HepG2 (cell line): ENCODE data around the gene TUBB3. TPM values are rescaled to one million over a fixed set of nuclear protein-coding genes. Genes with fewer than 3 reads are reported as not detected.

ENCODE experiments used
- EP300 ChIP-seq, 3 experiments: sonication (generic) in 1 of 3; formaldehyde crosslinking in 1 of 3; IDR thresholded peaks; 2 replicates each; pipeline versions ENCODE4 v1.5.1 to v1.6.1; 2011 to 2020; ENCODE audit warnings: low read depth in 2 of 3, low read length in 2 of 3, borderline replicate concordance in 1 of 3, improper control_type of control experiment in 1 of 3, mild to moderate bottlenecking in 1 of 3, missing genetic modification reagents in 1 of 3, moderate library complexity in 1 of 3
- NFE2L2 ChIP-seq: fragments of 150-350 bp; IDR thresholded peaks from 2 replicates; pipeline ENCODE4 v1.6.1; 2014; ENCODE audit warnings: low read length
- polyA plus RNA-seq, 8 experiments: library from polyadenylated mRNA; depleted of rRNA in 3 of 8; stranded (reverse) in 7 of 8; unstranded in 1 of 8; fragments of >200 nt; fragmentation: Illumina TruSeq in 4 of 8; extraction: Trizol in 4 of 8; gene quantifications; 2 replicates each; pipeline versions ENCODE4 v1.2.1 to v1.2.3, GENCODE V29; 2011 to 2016; ENCODE audit warnings: low read depth in 4 of 8, missing spikeins in 1 of 8, mixed read lengths in 1 of 8; ENCODE audit not compliant: insufficient read depth in 1 of 8
- total RNA-seq, 5 experiments: library from RNA; depleted of rRNA; stranded (reverse); fragments of >200 nt; fragmentation: Illumina TruSeq; extraction: Trizol; gene quantifications; 2 replicates each; pipeline ENCODE4 v1.2.3, GENCODE V29; 2016; ENCODE audit warnings: low read depth in 1 of 5
- TF ChIP-seq, protein P1 (sequence below): sonication (generic); formaldehyde crosslinking; IDR thresholded peaks from 2 replicates; pipeline ENCODE4 v1.4.0; 2020; ENCODE audit warnings: missing genetic modification reagents, borderline replicate concordance
- TF ChIP-seq, protein P2 (sequence below): IDR thresholded peaks from 2 replicates; pipeline ENCODE4 v1.6.1; 2016; ENCODE audit warnings: missing compliant biosample characterization, missing genetic modification reagents, borderline replicate concordance
- TF ChIP-seq, protein P3 (sequence below): sonication (generic); formaldehyde crosslinking; IDR thresholded peaks from 2 replicates; pipeline ENCODE4 v1.4.0; 2020; ENCODE audit warnings: missing genetic modification reagents
- TF ChIP-seq, protein P4 (sequence below): sonication (generic); formaldehyde crosslinking; IDR thresholded peaks from 2 replicates; pipeline ENCODE4 v1.4.0; 2020; ENCODE audit warnings: missing genetic modification reagents, borderline replicate concordance
- TF ChIP-seq, protein P5 (sequence below): sonication (generic); formaldehyde crosslinking; IDR thresholded peaks from 2 replicates; pipeline ENCODE4 v1.4.0; 2020; ENCODE audit warnings: missing genetic modification reagents
- TF ChIP-seq, protein P6 (sequence below): sonication (generic); formaldehyde crosslinking; IDR thresholded peaks from 2 replicates; pipeline ENCODE4 v1.5.0; 2020; ENCODE audit warnings: missing genetic modification reagents

Gene TUBB3
- total and polyA plus RNA-seq, 2 of the 13 experiments (the other 11 are each of a cell fraction or from before 2014, with no cell fraction given): 110 to 185 TPM

DNA sequence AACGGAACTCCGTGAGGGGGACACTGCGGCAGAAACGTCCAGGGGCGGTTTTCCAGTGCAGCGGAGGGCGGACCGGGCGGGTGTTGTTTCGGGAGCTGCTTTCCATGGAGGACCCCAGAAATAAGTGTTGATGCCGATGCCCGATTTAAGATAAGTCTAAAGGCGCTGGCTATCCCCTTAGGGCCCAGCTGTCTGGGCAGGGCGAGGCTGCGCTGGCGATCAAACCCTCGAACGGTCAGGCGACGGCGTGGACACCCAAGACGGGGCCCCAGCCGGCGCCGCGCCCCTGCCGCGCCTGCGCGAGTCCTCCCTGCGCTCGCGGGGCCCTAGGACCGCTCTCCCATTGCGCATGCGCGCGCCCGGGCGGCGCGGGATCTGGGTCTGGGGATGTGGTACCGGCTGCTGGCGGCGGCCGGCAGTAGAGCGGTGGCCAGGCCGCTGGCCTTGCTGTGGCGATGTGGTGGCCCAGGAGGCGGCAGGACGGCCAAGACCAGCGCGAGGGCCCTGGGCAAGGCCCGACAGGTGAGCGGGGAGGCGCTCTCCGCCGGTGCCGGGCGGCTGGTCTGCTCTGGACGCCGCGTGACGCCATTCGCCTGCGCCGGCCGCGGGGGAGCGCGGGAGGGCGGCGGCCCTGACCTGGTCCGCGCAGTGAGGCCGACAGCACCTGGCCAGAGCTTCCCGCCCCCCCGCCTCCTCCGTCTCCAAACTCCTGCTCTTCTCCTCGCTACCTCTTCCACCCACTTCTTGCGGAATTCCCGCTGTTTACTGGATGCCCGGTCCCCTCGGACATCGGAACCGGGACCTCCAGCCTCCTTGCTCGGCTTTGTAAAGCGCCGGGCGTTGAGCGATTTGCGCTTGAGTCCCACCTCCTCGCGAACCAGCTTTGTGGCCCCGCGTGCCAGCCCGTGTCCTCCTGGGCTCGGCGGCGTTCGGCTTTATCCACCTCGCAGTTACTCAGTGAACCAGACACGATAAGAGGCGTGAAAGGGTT is 49.4 kb downstream of the TUBB3 start (continued):
- TF ChIP-seq, protein P1, sequence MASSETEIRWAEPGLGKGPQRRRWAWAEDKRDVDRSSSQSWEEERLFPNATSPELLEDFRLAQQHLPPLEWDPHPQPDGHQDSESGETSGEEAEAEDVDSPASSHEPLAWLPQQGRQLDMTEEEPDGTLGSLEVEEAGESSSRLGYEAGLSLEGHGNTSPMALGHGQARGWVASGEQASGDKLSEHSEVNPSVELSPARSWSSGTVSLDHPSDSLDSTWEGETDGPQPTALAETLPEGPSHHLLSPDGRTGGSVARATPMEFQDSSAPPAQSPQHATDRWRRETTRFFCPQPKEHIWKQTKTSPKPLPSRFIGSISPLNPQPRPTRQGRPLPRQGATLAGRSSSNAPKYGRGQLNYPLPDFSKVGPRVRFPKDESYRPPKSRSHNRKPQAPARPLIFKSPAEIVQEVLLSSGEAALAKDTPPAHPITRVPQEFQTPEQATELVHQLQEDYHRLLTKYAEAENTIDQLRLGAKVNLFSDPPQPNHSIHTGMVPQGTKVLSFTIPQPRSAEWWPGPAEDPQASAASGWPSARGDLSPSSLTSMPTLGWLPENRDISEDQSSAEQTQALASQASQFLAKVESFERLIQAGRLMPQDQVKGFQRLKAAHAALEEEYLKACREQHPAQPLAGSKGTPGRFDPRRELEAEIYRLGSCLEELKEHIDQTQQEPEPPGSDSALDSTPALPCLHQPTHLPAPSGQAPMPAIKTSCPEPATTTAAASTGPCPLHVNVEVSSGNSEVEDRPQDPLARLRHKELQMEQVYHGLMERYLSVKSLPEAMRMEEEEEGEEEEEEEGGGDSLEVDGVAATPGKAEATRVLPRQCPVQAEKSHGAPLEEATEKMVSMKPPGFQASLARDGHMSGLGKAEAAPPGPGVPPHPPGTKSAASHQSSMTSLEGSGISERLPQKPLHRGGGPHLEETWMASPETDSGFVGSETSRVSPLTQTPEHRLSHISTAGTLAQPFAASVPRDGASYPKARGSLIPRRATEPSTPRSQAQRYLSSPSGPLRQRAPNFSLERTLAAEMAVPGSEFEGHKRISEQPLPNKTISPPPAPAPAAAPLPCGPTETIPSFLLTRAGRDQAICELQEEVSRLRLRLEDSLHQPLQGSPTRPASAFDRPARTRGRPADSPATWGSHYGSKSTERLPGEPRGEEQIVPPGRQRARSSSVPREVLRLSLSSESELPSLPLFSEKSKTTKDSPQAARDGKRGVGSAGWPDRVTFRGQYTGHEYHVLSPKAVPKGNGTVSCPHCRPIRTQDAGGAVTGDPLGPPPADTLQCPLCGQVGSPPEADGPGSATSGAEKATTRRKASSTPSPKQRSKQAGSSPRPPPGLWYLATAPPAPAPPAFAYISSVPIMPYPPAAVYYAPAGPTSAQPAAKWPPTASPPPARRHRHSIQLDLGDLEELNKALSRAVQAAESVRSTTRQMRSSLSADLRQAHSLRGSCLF (CRISPR knock-in tag): no peak
- TF ChIP-seq, protein P2, sequence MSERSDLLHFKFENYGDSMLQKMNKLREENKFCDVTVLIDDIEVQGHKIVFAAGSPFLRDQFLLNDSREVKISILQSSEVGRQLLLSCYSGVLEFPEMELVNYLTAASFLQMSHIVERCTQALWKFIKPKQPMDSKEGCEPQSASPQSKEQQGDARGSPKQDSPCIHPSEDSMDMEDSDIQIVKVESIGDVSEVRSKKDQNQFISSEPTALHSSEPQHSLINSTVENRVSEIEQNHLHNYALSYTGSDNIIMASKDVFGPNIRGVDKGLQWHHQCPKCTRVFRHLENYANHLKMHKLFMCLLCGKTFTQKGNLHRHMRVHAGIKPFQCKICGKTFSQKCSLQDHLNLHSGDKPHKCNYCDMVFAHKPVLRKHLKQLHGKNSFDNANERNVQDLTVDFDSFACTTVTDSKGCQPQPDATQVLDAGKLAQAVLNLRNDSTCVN (CRISPR knock-in tag): peak; percentile 9; the same call in 1 of the 2 replicates
- TF ChIP-seq, protein P3, sequence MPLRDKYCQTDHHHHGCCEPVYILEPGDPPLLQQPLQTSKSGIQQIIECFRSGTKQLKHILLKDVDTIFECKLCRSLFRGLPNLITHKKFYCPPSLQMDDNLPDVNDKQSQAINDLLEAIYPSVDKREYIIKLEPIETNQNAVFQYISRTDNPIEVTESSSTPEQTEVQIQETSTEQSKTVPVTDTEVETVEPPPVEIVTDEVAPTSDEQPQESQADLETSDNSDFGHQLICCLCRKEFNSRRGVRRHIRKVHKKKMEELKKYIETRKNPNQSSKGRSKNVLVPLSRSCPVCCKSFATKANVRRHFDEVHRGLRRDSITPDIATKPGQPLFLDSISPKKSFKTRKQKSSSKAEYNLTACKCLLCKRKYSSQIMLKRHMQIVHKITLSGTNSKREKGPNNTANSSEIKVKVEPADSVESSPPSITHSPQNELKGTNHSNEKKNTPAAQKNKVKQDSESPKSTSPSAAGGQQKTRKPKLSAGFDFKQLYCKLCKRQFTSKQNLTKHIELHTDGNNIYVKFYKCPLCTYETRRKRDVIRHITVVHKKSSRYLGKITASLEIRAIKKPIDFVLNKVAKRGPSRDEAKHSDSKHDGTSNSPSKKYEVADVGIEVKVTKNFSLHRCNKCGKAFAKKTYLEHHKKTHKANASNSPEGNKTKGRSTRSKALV (CRISPR knock-in tag): no peak; the same call in 1 of the 2 replicates
- TF ChIP-seq, protein P4, sequence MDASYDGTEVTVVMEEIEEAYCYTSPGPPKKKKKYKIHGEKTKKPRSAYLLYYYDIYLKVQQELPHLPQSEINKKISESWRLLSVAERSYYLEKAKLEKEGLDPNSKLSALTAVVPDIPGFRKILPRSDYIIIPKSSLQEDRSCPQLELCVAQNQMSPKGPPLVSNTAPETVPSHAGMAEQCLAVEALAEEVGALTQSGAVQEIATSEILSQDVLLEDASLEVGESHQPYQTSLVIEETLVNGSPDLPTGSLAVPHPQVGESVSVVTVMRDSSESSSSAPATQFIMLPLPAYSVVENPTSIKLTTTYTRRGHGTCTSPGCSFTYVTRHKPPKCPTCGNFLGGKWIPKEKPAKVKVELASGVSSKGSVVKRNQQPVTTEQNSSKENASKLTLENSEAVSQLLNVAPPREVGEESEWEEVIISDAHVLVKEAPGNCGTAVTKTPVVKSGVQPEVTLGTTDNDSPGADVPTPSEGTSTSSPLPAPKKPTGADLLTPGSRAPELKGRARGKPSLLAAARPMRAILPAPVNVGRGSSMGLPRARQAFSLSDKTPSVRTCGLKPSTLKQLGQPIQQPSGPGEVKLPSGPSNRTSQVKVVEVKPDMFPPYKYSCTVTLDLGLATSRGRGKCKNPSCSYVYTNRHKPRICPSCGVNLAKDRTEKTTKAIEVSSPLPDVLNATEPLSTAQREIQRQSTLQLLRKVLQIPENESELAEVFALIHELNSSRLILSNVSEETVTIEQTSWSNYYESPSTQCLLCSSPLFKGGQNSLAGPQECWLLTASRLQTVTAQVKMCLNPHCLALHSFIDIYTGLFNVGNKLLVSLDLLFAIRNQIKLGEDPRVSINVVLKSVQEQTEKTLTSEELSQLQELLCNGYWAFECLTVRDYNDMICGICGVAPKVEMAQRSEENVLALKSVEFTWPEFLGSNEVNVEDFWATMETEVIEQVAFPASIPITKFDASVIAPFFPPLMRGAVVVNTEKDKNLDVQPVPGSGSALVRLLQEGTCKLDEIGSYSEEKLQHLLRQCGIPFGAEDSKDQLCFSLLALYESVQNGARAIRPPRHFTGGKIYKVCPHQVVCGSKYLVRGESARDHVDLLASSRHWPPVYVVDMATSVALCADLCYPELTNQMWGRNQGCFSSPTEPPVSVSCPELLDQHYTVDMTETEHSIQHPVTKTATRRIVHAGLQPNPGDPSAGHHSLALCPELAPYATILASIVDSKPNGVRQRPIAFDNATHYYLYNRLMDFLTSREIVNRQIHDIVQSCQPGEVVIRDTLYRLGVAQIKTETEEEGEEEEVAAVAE: no peak
- TF ChIP-seq EP300 (IDR thresholded peaks at IDR 0.05; ENCODE audit: low read depth in 2 of 2, low read length in 2 of 2) (peak in 1 of 2 experiments; percentile 47; a peak in 1 of 4 replicates), EP300 (CRISPR knock-in tag; IDR thresholded peaks at IDR 0.05; ENCODE audit: borderline replicate concordance) (no peak), NFE2L2 (no peak)
- TF ChIP-seq, protein P5, sequence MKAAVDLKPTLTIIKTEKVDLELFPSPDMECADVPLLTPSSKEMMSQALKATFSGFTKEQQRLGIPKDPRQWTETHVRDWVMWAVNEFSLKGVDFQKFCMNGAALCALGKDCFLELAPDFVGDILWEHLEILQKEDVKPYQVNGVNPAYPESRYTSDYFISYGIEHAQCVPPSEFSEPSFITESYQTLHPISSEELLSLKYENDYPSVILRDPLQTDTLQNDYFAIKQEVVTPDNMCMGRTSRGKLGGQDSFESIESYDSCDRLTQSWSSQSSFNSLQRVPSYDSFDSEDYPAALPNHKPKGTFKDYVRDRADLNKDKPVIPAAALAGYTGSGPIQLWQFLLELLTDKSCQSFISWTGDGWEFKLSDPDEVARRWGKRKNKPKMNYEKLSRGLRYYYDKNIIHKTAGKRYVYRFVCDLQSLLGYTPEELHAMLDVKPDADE (CRISPR knock-in tag): no peak; the same call in none of the 2 replicates
- TF ChIP-seq, protein P6, sequence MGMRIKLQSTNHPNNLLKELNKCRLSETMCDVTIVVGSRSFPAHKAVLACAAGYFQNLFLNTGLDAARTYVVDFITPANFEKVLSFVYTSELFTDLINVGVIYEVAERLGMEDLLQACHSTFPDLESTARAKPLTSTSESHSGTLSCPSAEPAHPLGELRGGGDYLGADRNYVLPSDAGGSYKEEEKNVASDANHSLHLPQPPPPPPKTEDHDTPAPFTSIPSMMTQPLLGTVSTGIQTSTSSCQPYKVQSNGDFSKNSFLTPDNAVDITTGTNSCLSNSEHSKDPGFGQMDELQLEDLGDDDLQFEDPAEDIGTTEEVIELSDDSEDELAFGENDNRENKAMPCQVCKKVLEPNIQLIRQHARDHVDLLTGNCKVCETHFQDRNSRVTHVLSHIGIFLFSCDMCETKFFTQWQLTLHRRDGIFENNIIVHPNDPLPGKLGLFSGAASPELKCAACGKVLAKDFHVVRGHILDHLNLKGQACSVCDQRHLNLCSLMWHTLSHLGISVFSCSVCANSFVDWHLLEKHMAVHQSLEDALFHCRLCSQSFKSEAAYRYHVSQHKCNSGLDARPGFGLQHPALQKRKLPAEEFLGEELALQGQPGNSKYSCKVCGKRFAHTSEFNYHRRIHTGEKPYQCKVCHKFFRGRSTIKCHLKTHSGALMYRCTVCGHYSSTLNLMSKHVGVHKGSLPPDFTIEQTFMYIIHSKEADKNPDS (CRISPR knock-in tag): peak; percentile 42
